LHCN-M2 (cell line): Measurements from ENCODE around the gene S100A8. TPM values are rescaled to one million over a fixed set of nuclear protein-coding genes. Genes with fewer than 3 reads are reported as not detected.

Source experiments
- DNase-seq: peaks from one replicate; pipeline ENCODE4 v3.0.0-alpha.2; 2012; ENCODE audit warnings: low read depth
- total RNA-seq: library from RNA; depleted of rRNA; stranded (reverse); fragments of >200 nt; gene quantifications from 2 replicates; pipeline ENCODE4 v1.2.3, GENCODE V29; 2014

The S100A8 gene
- total RNA-seq, 1 experiment from 2014 or later, result not detected

- DNase-seq, result no peak
Measured at GRCh38 chr1:153392822-153393221, 1.9 kb upstream of the S100A8 start.

GRCh38 chr1:153392258-153392657, 1.4 kb upstream of the S100A8 start:
- no peak for DNase-seq

GRCh38 chr1:153389973-153390879, 647 bp downstream of the S100A8 start:
- DNase-seq, result no peak

GRCh38 chr1:153389401-153389800, 1.5 kb downstream of the S100A8 start:
- no peak for DNase-seq

GRCh38 chr1:153387785-153388184, 3.1 kb downstream of the S100A8 start:
- DNase-seq, result no peak

- DNase-seq, result no peak
Measured at GRCh38 chr1:153387001-153387400, 3.9 kb downstream of the S100A8 start.

GRCh38 chr1:153386500-153386901, 4.4 kb downstream of the S100A8 start:
- DNase-seq, result no peak

- DNase-seq, result no peak
Measured at GRCh38 chr1:153384958-153385580, 5.8 kb downstream of the S100A8 start.

- no peak for DNase-seq
Measured at GRCh38 chr1:153380711-153381110, 10.2 kb downstream of the S100A8 start.

GRCh38 chr1:153379591-153379990, 11.3 kb downstream of the S100A8 start:
- no peak for DNase-seq

- peak; percentile 57 for DNase-seq
Measured at GRCh38 chr1:153375511-153375910, 15.4 kb downstream of the S100A8 start, which contains the start of gene S100A12. Gene S100A12, minus strand, starts transcription at chr1:153375621. Its CDS starts 1,029 bp downstream, at chr1:153374592.

GRCh38 chr1:153374071-153374470, 16.8 kb downstream of the S100A8 start:
- no peak for DNase-seq

- no peak for DNase-seq
Measured at GRCh38 chr1:153372571-153372970, 18.3 kb downstream of the S100A8 start.

- no peak for DNase-seq
Measured at GRCh38 chr1:153371231-153371630, 19.6 kb downstream of the S100A8 start.

- DNase-seq, result no peak
Measured at GRCh38 chr1:153370146-153370545, 20.7 kb downstream of the S100A8 start.

GRCh38 chr1:153368495-153368894, 22.4 kb downstream of the S100A8 start:
- DNase-seq, result no peak

- DNase-seq, result no peak
Measured at GRCh38 chr1:153367090-153367489, 23.8 kb downstream of the S100A8 start.

- no peak for DNase-seq
Measured at GRCh38 chr1:153366261-153366660, 24.6 kb downstream of the S100A8 start.

- DNase-seq, result no peak
Measured at GRCh38 chr1:153365696-153366095, 25.2 kb downstream of the S100A8 start.

GRCh38 chr1:153364766-153365666, 25.9 kb downstream of the S100A8 start:
- no peak for DNase-seq

- no peak for DNase-seq
Measured at GRCh38 chr1:153364156-153364555, 26.7 kb downstream of the S100A8 start.

GRCh38 chr1:153363641-153364040, 27.2 kb downstream of the S100A8 start:
- no peak for DNase-seq
